ENCODE data around the gene NRF1.

The NRF1 gene

GRCh38 chr7:129773328-129773731, 161.8 kb downstream of the NRF1 start:
- no peak for DNase-seq

DNA sequence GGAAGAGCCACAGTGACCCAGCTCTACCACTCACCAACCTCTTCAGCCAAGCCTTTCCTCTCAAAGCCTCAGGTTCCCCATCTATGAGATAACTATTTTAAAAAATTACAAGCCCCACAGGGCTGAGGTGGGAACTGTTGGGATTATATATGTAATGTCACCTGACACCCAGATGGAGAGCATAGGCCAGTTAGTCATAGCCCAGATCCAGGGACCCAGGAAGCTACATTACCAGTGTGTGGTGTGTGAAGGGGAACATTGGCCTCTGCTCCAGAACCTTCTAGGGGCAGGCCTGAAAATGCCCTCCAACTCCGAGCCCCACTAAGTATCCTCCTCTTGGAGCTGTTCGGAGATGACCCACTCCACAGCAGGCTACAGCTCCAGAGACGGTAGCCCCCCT, 162.4 kb downstream of the NRF1 start:
- DNase-seq = no peak

- DNase-seq = no peak
These were observed 162.8 kb downstream of the NRF1 start for GRCh38 chr7:129774359-129774758.

DNA sequence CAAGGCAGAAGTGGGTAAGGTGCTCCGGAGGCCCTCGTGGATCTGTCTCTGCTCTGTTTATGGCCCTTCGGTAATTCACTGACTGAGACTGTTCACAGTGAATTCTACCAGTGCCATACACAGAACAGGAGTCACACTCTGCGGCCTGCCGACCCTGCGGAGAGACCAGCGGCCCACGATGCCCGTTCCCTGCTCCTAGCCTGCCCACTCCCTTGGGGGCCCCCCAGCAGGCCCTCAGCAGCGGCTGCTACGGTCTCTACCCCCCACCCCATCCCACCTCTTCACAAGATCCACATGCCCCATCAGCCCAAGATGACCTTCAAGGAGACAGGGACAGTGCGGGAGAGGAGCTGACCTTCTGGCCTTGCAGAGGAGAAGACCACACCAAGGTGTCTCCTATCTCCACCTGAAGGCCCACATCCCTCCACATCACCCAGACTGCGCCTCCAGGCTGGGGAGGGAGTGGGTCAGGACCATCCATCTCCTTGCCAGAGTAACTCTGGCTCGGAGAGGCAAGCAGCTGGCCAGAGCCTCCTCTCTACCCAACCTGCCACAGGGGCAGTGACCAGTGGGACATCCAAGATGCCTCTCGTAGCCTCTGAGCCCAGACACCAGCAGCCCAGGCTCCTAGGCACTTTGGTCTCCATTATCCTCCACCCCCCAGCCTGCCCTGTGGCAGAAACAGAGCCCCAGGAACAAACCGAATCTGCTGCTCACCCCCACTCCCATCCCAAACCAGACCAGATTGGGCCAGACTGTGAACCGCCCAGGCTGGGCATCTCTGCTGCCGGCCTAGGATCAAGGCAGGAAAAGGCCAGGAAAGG, 163.6 kb downstream of the NRF1 start:
- no peak for DNase-seq

DNA sequence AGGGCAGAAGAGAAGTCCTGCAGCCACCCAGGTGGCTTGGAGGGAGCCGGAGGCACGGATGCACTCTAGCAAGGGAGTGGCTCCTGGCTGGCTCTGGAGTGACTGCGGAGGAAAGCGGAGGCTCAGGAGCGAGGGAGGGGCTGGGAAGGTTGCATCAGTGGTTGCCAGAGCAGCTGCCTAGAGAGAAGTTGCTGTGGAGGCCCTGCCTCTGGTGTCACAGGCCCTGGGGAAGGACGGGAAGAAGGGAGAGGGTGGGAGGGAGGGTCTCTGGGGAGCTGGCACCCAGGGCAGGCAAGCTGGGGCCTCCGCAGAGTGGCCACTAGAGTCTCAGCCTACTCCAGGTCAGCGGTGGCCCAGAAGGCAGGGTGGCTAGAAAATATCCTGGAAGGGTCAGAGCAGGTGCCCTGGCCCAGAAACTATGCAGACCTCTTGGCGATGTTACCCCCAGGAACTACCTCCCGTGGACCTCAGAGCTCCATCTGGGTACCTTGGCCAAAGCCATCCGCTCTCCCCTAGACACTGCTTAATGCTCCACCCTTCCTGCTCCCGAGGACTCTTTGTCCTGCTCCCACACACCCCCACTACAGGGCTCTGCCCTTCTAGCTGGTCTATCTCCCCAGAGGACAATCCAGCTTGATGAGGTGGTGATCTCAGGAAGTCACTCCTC, 164.3 kb downstream of the NRF1 start:
- no peak for DNase-seq

DNA sequence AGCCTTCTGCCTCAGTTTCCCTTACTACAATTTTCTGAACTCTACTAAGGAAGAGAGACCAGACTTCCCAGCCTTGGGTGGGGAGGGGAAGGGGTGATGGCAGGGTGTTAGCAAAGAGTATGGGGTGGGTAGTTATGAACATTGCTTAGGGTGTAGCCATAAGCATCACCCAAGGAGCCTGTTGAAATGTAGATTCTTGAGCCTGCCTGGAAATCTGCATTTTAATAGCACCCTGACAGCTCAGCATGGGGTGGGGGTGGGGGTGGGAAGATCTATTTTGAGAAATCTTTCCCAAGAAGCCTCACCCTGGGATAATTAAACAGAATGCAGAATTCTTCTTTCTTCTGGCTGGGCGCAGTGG, 164.8 kb downstream of the NRF1 start:
- DNase-seq = no peak

DNA sequence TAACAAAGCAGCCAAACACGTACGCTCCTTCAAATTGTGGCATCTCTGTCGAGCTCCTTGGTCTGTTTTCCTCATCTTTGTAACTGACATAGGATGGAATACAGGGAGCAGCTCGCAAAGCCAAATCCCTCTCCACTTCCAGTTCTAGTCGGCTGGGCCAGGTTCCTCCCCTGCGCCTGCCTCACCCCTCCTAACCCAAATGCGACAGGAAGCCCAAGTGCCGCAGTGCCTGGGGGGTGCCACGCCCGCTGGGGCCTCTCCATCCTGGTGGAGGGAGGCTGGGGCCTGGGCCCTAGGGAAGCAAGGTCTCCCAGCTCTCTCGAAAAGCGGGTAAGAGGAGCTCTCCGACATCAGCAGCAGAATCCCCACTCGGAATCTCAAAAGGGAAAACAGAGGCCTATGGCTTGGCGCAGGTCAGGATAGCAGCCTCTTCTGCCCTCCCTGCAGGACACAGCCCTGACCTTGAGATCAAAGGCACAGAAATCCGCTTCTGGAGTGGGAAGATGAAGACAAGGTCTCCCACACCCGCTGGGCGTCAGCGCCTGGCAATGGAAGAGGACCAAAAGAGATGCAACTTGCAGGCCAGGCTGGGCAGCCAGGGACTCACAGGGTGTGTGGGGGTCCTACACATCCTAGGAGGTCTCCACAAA, 165.8 kb downstream of the NRF1 start:
- DNase-seq = no peak

DNA sequence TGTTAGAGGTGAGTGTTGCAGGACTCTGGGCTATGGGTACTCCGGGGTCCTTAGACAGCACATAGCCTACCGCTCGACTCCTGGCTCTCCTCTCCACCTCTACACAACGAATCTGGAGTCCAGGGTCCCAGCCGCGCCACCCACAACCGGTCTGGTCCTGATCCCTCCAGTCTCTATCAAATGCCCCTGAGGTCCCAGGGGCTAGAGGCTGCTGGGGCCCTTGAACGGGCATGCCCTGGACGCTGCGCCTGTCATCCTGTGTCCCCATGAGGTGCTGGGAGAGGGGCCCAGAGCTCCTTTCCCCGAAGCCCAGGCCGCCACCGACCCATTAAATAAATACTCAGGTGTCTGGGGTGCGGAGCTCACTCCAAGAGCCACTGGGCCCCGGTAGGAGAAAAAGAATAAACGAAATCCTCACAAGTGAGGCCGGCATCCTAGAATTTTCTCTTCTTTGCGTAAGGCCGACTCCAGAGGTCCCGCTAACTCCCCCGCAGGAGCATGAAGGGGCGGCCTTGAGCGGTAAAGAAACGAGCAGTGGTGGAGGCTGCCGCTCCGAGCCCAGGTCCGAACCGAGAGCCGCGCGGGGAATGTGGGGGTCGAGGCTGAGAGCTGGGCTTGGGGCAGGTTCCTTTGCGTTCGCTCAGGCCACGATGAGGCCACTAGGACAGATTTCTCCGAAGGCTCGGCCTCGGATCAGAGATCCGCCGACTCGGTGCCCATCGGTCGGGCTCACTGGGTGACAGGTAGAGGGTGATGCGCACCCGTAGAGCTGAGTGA, 166.7 kb downstream of the NRF1 start:
- DNase-seq = no peak

DNA sequence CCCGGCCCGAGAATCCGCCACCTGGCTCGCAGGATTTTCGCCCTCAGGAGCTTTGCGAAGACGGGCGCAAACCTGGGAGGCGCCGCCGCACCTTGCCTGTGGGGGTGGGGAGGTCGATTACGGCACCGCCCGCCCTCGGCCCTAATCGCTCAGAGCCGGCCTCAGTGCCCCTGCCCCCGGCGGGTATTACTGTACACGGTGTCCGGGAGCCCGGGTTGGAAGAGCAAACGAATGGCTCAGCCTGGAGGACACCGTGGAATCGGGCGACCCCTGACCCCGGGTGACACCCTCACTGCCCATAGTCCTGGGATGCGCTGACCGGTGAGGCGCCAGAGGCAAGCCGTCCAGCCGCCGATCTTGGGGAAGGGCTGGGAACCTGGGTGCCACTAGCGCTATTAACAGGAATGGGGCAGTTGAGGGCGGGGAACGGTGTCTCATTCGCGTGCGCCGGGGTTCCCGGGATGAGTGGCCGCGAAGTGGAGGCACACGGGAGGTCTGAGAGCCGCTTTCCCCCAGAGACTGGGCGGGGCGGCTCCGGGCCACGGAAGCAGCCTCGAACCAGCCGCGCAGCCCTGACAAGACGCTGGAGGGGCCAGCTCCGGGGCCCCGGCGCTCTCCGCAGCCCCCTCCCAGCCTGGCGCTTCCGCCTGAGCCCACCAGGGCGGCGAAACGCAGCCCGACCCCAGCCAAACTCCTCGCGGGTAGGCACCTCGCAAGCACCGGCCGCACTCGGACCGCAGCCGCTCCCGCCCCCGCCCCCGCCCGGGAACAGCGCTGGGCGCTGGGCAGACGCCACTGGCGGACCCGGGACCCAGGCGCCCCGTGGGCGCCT, 167.5 kb downstream of the NRF1 start:
- no peak for DNase-seq

- no peak for DNase-seq
These were observed 168.2 kb downstream of the NRF1 start for GRCh38 chr7:129779602-129780256.

DNA sequence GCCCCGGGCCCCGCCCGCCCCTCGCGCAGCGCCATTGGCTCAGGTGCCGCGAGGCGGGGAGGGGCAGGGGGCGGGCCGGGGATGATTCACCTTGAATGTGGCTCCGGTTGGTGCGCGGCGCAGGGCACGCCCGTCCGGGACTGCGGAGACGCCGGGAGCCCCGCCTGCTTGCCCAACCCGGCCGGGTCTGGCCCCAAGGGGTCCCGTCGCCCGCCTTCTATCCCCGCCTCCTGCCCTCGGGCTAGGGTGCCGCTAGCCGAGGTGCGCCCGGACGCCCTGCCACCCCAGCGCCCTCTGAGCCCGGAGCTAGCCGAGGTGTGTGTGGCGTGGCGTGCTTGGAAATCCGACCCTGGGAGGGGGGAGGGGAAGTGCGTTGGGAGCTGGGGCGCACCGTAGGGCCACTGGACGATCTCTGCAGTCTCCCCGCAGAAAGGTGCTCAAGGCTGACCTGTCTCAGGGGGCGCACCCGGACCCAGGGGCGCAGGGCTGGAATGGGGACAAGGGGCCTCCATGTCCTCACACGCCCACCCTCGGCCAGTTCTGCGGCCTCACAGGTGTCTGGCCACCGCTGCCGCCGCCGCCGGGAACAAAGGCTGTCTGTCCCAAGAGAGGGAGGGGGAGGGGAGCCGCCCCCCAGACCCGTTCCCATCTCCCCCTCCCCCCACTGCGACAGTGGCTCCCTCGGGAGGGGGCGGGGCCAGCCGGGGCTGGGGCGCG, 168.9 kb downstream of the NRF1 start:
- no peak for DNase-seq

DNA sequence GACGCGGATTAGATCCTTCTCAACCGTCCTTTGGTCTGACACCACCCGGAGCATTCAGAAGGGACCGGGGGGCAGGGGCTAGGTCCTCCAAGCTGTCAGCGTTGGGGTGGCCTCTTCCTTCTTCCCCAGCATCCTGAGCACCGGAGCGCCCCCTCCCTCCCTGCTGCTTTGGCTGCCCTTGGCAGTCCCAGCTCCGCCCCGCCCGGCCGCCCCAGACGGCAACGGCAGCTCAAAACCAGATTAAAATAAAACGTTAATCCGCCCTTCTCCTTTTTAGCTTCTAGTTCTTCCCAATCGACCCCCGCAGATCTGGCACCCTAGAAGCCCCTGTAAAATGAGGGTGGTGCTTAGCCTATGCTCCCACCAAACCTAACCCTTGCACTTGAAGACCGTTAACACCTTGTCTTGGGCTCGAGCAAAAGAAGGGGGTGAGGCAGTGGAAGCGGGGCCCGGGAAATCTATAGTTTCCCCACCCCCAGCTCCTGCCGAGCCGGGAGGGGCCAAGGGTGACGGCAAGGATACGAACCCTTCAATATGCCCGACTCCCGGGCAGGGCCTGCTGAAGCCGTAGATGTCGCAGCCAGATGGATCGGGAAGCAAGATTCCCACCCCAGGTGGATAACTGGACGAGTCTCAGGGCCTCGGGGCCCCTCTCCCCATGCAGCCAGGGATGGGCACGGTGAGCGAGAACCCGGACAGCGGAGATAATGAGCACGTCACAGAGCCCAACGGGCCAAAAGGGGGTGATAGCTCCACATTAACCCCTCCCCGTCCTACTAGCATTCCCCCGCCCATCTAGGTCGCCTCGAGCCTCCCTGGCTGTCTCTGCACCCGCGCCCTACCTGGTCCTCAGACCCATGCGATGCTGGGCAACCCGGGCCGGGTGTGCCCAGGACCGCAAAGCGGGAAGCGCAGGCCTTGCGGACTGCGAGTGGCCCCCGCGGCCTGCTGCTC, 169.7 kb downstream of the NRF1 start:
- DNase-seq = no peak

GRCh38 chr7:129781928-129782817, 170.7 kb downstream of the NRF1 start:
- no peak for DNase-seq

- DNase-seq = no peak
These were observed 171.5 kb downstream of the NRF1 start for GRCh38 chr7:129782818-129783583.

- no peak for DNase-seq
These were observed 172.0 kb downstream of the NRF1 start for GRCh38 chr7:129783584-129783919.

DNA sequence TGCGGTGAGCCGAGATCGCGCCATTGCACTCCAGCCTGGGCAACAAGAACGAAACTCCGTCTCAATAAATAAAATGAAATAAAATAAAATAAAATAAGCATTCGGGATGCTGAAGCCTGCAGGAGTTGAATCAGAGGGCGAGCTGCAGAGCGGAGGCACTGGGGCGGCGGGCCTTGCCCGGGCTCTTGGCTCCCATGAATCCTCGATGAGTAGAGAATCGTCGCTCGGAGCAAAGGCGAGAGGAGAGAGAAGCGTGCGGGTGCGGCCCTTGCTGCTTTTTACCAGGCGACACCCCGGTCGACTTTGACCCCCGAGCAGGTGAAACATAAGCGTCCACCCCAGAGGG, 172.9 kb downstream of the NRF1 start:
- DNase-seq = no peak

DNA sequence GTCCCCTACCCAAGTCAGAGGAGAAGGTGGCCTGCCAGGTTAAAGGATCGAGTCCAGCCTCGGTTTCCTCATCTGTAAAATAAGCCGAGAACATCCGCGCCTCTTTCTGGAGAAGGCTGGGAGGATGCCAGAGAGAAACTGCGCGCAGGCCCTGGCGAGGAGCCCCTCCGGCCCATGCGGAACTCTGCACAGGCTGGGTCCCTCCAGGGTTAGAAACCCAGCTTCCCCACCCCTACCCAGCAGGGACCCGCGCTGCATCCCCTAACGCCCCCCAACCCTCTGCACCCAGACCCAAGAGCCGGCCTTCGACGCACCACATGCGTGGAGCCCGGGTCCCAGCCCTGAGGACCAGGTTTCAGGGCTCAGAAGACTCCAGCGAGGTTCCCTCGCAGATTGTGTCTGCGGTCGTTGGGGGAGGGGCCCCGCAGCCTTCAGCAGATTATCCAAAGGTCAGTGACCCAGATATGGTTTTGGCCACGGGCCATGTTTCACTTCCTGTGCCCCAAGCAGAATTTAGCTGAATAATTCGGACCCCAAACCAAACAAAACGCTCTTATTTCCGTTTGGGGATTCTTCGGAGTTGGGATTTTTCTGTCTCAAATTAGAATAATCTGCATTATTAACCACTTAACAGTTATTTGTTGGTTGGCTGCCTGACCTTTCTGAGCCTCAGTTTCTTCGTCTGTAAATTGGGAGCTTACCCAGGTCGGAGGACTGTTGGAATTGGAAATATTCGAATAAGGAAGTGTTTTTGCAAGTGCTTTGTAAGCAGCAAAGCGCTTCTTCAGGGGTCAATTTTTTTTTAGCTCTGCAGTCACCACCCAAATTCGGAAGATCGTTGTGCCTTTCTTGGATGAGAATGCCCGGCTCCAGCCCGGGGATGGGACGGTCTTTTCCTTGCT, 173.5 kb downstream of the NRF1 start:
- no peak for DNase-seq

All from amniotic stem cell (primary cell).